Activated T-cell treated with anti-CD3 and anti-CD28 coated beads, Interleukin-2, amount 50 U/mL, for 72 hours (primary cell): ENCODE results near the gene ST6GAL1. TPM values are rescaled to one million over a fixed set of nuclear protein-coding genes. Genes with fewer than 3 reads are reported as not detected.

Source experiments
- ATAC-seq, 2 donors: fragments of 150-1000 bp; cut with Tn5 transposase; replicated peaks in 1 of 2; 2 replicates each; pipeline ENCODE4 v1.10.0; 2021; ENCODE audit warnings: moderate library complexity in 2 of 2, mild to moderate bottlenecking in 1 of 2
- DNase-seq, 2 donors: peaks; one replicate each; pipeline ENCODE4 v3.0.0; 2021 to 2022; ENCODE audit warnings: mixed read lengths in 1 of 2
- H3K27ac Mint-ChIP-seq: one replicate; pipeline ENCODE4 v1.8.0; 2022; ENCODE audit warnings: mild to moderate bottlenecking, moderate library complexity, mixed read lengths
- H3K27me3 Mint-ChIP-seq: one replicate; pipeline ENCODE4 v1.8.0; 2022; ENCODE audit warnings: low read depth, mixed read lengths
- H3K36me3 Mint-ChIP-seq, 2 donors: one replicate each; pipeline ENCODE4 v1.8.0; 2022; ENCODE audit warnings: mixed read lengths in 2 of 2, mild to moderate bottlenecking in 1 of 2; ENCODE audit not compliant: insufficient read depth in 2 of 2
- H3K4me1 Mint-ChIP-seq: one replicate; pipeline ENCODE4 v1.8.0; 2022; ENCODE audit warnings: low read depth, mixed read lengths
- H3K4me3 Mint-ChIP-seq, 2 donors: one replicate each; pipeline ENCODE4 v1.8.0; 2022; ENCODE audit warnings: mild to moderate bottlenecking in 2 of 2, mixed read lengths in 2 of 2, moderate library complexity in 2 of 2
- H3K9me3 Mint-ChIP-seq, 2 donors: one replicate each; pipeline ENCODE4 v1.8.0; 2022; ENCODE audit warnings: mixed read lengths in 2 of 2
- total RNA-seq, 2 donors: library from RNA; stranded (reverse); gene quantifications; one replicate each; pipeline ENCODE4 v1.2.3, GENCODE V29; 2022

Gene ST6GAL1
- total RNA-seq, 2 donors from 2014 or later = 98.1 to 104 TPM

DNA sequence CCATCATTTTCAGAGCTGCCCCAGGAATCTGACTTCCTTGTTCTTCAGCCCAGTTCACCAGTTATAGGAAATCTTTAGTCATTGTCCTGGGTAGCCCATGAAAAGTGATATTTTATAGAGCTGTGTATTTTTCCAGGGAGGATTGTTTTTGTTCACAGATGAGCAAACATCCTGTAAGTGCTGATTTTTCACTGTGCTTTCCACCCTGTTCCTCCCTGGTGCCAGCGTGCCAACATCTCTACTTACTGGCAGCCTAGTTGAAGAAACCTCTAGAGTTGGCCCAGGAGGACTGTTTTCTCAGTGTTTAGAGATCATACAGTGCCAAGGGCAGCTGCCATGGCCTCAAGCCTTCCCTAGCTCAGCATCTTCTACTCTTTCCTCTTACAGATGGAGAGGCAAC is 41.3 kb downstream of the ST6GAL1 start:
- Mint-ChIP-seq H3K4me3 (no peak overlapping the region), H3K36me3 (peaks cover 23 to 68% of the 10 kb centered on the region in 2 donors), H3K9me3 (no peaks in the 10 kb centered on the region), H3K27ac (peak overlapping the region; percentile 29), H3K4me1 (peaks cover 45% of the 10 kb centered on the region), H3K27me3 (no peaks in the 10 kb centered on the region)
- no peak for ATAC-seq
- DNase-seq = no peak

DNA sequence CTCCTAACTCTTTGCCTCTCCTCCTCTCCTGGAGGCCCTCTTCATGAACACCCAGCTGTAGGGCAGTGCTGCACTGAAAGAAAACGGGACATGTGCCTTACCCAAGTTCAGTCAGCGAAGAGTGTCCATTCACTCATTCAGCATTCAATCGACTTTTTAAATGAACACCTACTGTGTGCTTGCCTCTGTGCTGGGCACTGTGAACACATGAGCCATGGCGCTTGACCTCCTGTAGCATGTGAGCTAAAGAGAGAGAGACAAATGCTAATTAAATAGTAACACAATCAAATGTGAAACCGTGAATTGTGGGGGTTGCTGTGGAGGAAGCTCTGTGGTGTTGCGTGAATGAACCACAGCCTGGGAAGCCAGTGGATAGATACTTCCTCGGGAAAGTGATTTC is 43.4 kb downstream of the ST6GAL1 start:
- Mint-ChIP-seq H3K27ac (no peak overlapping the region), H3K27me3 (no peaks in the 10 kb centered on the region), H3K9me3 (no peaks in the 10 kb centered on the region), H3K4me3 (no peak overlapping the region), H3K4me1 (peaks cover 33% of the 10 kb centered on the region), H3K36me3 (peaks cover 18 to 58% of the 10 kb centered on the region in 2 donors)
- ATAC-seq (no peak), DNase-seq (no peak)

DNA sequence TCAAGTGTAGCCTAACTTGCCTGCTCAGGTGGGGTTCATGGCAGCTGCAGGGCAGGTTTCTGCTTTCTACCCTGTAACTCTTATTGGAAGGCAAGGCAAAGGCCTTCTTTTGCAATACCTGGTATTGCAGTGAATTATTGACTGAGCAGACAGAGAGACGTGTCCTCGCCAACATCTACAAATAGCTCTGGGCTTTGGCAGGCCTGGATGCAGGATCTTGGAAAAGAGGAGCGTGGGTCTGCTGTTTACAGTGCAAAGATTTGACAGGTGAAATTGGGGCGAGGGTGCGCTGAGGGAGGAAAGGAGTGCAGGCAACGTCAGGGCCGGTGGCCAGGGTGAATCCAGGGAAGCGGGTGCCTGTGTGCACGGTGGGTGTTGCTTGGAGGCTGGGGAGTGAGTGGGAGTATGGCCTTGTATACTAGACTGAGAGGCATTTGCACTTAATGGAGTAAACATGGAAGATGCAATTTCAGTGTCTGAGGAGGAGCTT is 44.5 kb downstream of the ST6GAL1 start:
- Mint-ChIP-seq H3K36me3 (peaks cover 15 to 52% of the 10 kb centered on the region in 2 donors), H3K27me3 (no peaks in the 10 kb centered on the region), H3K4me3 (no peak overlapping the region), H3K9me3 (no peaks in the 10 kb centered on the region), H3K27ac (no peak overlapping the region), H3K4me1 (peaks cover 21% of the 10 kb centered on the region)
- no peak for ATAC-seq
- DNase-seq = no peak

DNA sequence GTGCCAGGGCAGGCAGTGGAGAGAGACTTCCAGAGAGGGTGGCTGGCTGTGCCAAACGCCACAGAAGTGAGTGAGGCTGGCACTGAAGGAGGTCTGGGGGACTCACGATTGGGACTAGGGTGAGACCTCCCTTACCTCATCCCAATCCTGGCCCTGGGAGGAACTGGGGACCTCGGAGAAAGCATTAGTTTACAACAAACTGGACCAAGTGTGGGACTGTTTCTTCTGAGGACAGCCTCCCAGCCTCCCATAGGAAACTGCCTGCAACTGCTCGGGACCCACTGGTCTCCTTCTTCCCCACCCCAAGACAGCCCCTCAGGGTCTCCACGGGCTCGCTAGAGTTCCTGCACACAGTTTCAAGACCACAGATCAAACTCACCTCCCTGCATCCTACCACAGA is 45.4 kb downstream of the ST6GAL1 start:
- Mint-ChIP-seq H3K36me3 (peaks cover 15 to 51% of the 10 kb centered on the region in 2 donors), H3K27ac (no peak overlapping the region), H3K9me3 (no peaks in the 10 kb centered on the region), H3K27me3 (no peaks in the 10 kb centered on the region), H3K4me1 (peaks cover 17% of the 10 kb centered on the region), H3K4me3 (no peak overlapping the region)
- ATAC-seq (no peak), DNase-seq (no peak)

DNA sequence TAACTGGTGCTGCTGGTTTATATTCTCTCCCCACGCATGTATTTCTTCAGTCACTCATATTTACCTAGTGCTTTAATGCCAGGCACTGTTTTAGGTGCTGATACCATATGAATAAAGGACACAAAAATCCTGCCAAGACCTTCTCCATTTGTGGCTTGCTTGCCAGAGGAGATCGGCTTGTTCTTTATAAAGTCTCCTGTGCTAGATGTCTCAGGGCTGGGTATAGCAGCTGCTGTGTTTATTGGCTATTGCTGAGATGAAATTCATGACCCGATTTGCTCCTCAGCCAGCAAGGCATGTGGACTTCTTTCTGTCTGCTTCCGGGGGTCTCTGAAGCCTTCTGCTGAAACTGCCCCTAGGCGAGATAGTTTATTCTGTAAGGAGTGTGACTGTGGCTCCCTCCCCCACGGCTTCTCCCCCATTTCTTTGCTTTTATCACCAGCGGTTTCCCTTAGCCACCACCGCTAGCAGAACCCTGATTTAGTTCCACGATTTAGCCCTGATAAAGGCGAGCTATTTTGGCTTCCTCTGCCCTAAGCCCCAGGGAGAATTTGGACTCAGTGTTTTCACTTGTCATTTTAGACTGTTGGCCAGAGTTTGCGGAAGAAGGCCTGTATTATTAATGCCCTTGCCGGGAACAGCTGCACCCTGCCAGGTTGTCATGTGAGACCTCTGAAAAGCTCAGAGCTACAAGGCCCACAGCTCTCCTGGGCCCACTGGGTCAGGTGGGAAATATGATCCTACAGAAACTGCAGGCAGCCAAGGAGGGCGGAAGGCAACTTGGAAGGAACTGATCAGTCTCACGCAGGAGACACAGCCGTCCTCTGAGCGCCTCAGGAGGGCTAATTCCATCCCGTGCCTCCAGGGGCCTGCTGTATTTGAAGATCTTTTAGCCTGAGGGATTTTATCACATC is 46.8 kb downstream of the ST6GAL1 start:
- no peak overlapping the region for H3K4me3 Mint-ChIP-seq
- no peaks in the 10 kb centered on the region for H3K27me3 Mint-ChIP-seq
- H3K4me1 Mint-ChIP-seq = peaks cover 17% of the 10 kb centered on the region
- H3K36me3 Mint-ChIP-seq = peaks cover 10 to 50% of the 10 kb centered on the region in 2 donors
- H3K27ac Mint-ChIP-seq = no peak overlapping the region
- ATAC-seq = no peak
- H3K9me3 Mint-ChIP-seq = no peaks in the 10 kb centered on the region
- DNase-seq = no peak

GRCh38 chr3:186978712-186979111 is 48.4 kb downstream of the ST6GAL1 start:
- peaks cover 1% of the 10 kb centered on the region for H3K4me1 Mint-ChIP-seq
- H3K9me3 Mint-ChIP-seq = no peaks in the 10 kb centered on the region
- peak overlapping the region; percentile 8 for H3K27ac Mint-ChIP-seq
- no peak overlapping the region for H3K4me3 Mint-ChIP-seq
- no peaks in the 10 kb centered on the region for H3K27me3 Mint-ChIP-seq
- no peak for ATAC-seq
- peaks cover 8 to 51% of the 10 kb centered on the region in 2 donors for H3K36me3 Mint-ChIP-seq
- DNase-seq = no peak

DNA sequence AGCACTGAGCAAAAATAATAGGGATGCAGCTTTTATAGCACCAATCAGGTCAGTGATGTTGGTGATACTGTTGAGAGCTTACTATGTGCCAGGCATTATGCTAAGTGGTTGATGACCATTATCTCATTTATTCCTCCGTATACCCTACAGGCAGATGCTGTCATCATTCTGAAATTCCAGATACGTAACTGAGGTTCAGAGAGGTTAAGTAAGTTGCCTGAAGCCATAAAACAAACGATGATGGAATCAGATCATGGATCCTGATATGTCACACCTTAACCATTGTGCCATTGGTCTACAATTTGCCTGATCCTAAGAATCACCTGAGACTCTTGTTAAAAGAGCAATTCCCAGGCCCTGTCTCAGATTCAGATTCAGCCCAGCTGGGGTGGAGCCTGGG is 49.5 kb downstream of the ST6GAL1 start:
- Mint-ChIP-seq H3K4me1 (no peaks in the 10 kb centered on the region), H3K9me3 (no peaks in the 10 kb centered on the region), H3K27me3 (no peaks in the 10 kb centered on the region), H3K4me3 (no peak overlapping the region), H3K36me3 (peaks cover 9 to 50% of the 10 kb centered on the region in 2 donors), H3K27ac (no peak overlapping the region)
- DNase-seq = no peak
- no peak for ATAC-seq

GRCh38 chr3:186980989-186981388 is 50.7 kb downstream of the ST6GAL1 start:
- peaks cover 7 to 46% of the 10 kb centered on the region in 2 donors for H3K36me3 Mint-ChIP-seq
- H3K27ac Mint-ChIP-seq = no peak overlapping the region
- H3K27me3 Mint-ChIP-seq = no peaks in the 10 kb centered on the region
- H3K9me3 Mint-ChIP-seq = no peaks in the 10 kb centered on the region
- no peak overlapping the region for H3K4me3 Mint-ChIP-seq
- DNase-seq (no peak), ATAC-seq (no peak)
- H3K4me1 Mint-ChIP-seq = no peaks in the 10 kb centered on the region

DNA sequence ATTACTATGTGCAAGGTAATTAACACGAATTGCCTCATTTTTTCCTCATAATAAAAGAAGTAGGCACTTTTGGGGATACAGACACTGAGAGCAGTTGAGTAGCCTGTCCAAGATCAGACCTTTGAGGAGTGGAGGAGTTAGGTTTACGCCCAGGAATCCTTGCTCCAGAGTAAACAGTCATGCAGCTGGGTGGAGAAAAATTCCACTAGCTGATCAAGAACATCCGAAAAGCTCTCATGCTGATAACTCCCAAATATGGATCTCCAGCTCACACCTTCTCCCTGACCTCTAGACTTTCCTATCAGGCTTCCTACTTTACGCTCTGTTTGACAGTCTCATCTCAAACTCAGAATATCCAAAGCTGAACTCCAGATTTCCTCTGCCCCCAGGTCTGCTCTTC is 53.3 kb downstream of the ST6GAL1 start:
- H3K27ac Mint-ChIP-seq = no peak overlapping the region
- H3K27me3 Mint-ChIP-seq = no peaks in the 10 kb centered on the region
- H3K9me3 Mint-ChIP-seq = no peaks in the 10 kb centered on the region
- H3K4me1 Mint-ChIP-seq = peaks cover 17% of the 10 kb centered on the region
- no peak overlapping the region for H3K4me3 Mint-ChIP-seq
- no peak for ATAC-seq
- no peak for DNase-seq
- H3K36me3 Mint-ChIP-seq = peaks cover 9 to 45% of the 10 kb centered on the region in 2 donors

GRCh38 chr3:186984064-186984463 is 53.7 kb downstream of the ST6GAL1 start:
- no peak overlapping the region for H3K4me3 Mint-ChIP-seq
- no peaks in the 10 kb centered on the region for H3K9me3 Mint-ChIP-seq
- H3K4me1 Mint-ChIP-seq = peaks cover 17% of the 10 kb centered on the region
- no peaks in the 10 kb centered on the region for H3K27me3 Mint-ChIP-seq
- peaks cover 11 to 41% of the 10 kb centered on the region in 2 donors for H3K36me3 Mint-ChIP-seq
- H3K27ac Mint-ChIP-seq = no peak overlapping the region
- ATAC-seq (no peak), DNase-seq (no peak)

GRCh38 chr3:186985661-186986364 is 55.5 kb downstream of the ST6GAL1 start:
- no peaks in the 10 kb centered on the region for H3K9me3 Mint-ChIP-seq
- DNase-seq = no peak
- peaks cover 25% of the 10 kb centered on the region for H3K4me1 Mint-ChIP-seq
- no peak overlapping the region for H3K27ac Mint-ChIP-seq
- no peak for ATAC-seq
- H3K36me3 Mint-ChIP-seq = peaks cover 12 to 44% of the 10 kb centered on the region in 2 donors
- no peaks in the 10 kb centered on the region for H3K27me3 Mint-ChIP-seq
- no peak overlapping the region for H3K4me3 Mint-ChIP-seq

DNA sequence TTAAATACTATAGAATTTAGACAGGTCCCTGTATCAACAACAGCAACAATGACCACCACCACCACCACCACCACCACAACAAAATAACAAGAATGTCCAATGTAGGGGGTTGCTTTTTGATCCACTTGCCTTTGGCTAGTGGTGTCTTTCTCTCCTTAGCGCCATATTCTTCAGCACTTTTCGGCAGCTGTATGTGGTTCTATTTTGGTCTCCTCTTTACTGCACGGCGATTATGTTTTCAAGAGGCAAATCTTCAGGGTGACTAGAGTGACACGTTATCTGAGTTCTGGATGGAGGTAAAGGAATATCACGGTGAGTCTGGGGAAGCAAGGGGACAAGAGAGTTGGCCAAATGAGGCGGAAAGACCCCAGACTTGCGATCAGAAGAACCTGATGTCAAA is 56.1 kb downstream of the ST6GAL1 start:
- no peak for ATAC-seq
- H3K36me3 Mint-ChIP-seq = peaks cover 12 to 43% of the 10 kb centered on the region in 2 donors
- no peaks in the 10 kb centered on the region for H3K27me3 Mint-ChIP-seq
- no peak for DNase-seq
- peaks cover 28% of the 10 kb centered on the region for H3K4me1 Mint-ChIP-seq
- H3K27ac Mint-ChIP-seq = no peak overlapping the region
- no peak overlapping the region for H3K4me3 Mint-ChIP-seq
- no peaks in the 10 kb centered on the region for H3K9me3 Mint-ChIP-seq

DNA sequence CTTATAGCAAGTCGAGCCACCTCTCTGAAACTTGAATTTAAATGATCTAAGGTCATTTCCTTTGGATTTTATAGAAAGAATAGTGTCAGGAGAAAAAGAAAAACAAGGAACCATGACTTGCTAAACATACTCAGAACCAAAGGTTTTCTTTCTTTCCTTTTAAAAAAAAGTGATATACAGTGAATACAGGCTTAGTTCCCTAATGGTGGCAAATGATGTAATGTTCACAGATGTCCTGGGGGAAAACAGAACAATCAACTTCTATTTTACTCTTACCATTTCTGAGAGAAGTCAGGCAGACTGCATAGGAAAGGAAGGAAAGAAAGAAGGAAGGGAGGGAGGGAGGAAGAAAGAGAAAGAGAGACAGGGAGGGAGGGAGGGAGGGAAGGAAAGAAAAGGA is 56.5 kb downstream of the ST6GAL1 start:
- Mint-ChIP-seq H3K27me3 (no peaks in the 10 kb centered on the region), H3K4me1 (peaks cover 28% of the 10 kb centered on the region), H3K36me3 (peaks cover 12 to 44% of the 10 kb centered on the region in 2 donors), H3K9me3 (no peaks in the 10 kb centered on the region), H3K4me3 (no peak overlapping the region), H3K27ac (no peak overlapping the region)
- no peak for ATAC-seq
- DNase-seq = no peak
